ENCODE results near the gene LDLR.
"Not testable (repeated sequence)": the region's sequence is repeated elsewhere in the genome, so short reads cannot be mapped to it uniquely, and the experiment has no call there.

The LDLR gene

GRCh38 chr19:11111117-11111770 lies 22.0 kb downstream of the LDLR start:
- DNase-seq: no peak

- DNase-seq: no peak
These were observed 22.5 kb downstream of the LDLR start for GRCh38 chr19:11111771-11112144.

DNA sequence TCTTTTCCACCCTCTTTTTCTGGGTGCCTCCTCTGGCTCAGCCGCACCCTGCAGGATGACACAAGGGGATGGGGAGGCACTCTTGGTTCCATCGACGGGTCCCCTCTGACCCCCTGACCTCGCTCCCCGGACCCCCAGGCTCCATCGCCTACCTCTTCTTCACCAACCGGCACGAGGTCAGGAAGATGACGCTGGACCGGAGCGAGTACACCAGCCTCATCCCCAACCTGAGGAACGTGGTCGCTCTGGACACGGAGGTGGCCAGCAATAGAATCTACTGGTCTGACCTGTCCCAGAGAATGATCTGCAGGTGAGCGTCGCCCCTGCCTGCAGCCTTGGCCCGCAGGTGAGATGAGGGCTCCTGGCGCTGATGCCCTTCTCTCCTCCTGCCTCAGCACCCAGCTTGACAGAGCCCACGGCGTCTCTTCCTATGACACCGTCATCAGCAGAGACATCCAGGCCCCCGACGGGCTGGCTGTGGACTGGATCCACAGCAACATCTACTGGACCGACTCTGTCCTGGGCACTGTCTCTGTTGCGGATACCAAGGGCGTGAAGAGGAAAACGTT lies 24.0 kb downstream of the LDLR start:
- DNase-seq: no peak

GRCh38 chr19:11115042-11115441 lies 25.8 kb downstream of the LDLR start:
- DNase-seq: no peak

DNA sequence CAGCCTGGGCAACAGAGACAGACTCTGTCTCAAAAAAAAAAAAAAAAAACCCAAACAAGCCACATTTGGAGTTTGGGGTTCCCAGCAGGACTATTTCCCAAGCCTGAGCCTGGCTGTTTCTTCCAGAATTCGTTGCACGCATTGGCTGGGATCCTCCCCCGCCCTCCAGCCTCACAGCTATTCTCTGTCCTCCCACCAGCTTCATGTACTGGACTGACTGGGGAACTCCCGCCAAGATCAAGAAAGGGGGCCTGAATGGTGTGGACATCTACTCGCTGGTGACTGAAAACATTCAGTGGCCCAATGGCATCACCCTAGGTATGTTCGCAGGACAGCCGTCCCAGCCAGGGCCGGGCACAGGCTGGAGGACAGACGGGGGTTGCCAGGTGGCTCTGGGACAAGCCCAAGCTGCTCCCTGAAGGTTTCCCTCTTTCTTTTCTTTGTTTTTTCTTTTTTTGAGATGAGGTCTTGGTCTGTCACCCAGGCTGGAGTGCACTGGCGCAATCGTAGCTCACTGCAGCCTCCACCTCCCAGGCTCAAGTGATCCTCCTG lies 26.7 kb downstream of the LDLR start:
- no peak for DNase-seq

GRCh38 chr19:11116507-11116906 lies 27.2 kb downstream of the LDLR start:
- DNase-seq: no peak

DNA sequence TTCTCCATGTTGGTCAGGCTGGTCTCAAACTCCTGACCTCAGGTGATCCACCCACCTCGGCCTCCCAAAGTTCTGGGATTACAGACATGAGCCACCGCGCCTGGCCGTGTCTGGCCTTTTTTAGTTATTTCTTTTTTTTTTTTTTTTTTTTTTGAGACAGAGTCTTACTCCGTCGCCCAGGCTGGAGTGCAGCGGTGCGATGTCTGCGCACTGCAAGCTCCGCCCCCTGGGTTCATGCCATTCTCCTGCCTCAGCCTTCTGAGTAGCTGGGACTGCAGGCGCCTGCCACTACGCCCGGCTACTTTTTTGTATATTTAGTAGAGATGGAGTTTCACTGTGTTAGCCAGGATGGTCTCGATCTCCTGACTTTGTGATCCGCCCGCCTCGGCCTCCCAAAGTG lies 32.7 kb downstream of the LDLR start:
- not testable (repeated sequence) for DNase-seq

DNA sequence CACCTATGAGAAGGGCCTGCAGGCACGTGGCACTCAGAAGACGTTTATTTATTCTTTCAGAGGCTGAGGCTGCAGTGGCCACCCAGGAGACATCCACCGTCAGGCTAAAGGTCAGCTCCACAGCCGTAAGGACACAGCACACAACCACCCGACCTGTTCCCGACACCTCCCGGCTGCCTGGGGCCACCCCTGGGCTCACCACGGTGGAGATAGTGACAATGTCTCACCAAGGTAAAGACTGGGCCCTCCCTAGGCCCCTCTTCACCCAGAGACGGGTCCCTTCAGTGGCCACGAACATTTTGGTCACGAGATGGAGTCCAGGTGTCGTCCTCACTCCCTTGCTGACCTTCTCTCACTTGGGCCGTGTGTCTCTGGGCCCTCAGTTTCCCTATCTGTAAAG lies 33.9 kb downstream of the LDLR start:
- DNase-seq: no peak

GRCh38 chr19:11124157-11124556 lies 34.9 kb downstream of the LDLR start:
- DNase-seq: not testable (repeated sequence)

- peak; percentile 37 for DNase-seq
These were observed 36.9 kb downstream of the LDLR start for GRCh38 chr19:11125994-11126685.

GRCh38 chr19:11127905-11128304 lies 38.6 kb downstream of the LDLR start:
- no peak for DNase-seq

DNA sequence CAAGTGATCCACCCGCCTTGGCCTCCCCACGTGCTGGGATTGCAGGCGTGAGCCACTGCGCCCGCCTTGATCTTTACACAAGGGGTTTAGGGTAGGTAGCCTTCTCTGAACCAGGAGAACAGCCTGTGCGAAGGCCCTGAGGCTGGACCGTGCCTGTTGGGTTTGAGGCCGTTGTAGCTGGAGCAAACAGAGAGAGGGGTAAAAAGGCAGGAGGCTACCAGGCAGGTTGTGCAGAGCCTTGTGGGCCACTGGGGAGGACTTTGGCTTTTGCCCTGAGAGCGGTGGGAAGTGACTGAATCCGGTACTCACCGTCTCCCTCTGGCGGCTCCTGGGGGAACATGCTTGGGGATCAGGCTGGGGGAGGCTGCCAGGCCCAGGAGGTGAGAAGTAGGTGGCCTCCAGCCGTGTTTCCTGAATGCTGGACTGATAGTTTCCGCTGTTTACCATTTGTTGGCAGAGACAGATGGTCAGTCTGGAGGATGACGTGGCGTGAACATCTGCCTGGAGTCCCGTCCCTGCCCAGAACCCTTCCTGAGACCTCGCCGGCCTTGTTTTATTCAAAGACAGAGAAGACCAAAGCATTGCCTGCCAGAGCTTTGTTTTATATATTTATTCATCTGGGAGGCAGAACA lies 41.7 kb downstream of the LDLR start:
- DNase-seq: peak; percentile 34

DNA sequence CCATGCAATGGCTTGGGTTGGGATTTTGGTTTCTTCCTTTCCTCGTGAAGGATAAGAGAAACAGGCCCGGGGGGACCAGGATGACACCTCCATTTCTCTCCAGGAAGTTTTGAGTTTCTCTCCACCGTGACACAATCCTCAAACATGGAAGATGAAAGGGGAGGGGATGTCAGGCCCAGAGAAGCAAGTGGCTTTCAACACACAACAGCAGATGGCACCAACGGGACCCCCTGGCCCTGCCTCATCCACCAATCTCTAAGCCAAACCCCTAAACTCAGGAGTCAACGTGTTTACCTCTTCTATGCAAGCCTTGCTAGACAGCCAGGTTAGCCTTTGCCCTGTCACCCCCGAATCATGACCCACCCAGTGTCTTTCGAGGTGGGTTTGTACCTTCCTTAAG lies 42.2 kb downstream of the LDLR start:
- DNase-seq: no peak

- no peak for DNase-seq
These were observed 47.3 kb downstream of the LDLR start for GRCh38 chr19:11136400-11137101.

GRCh38 chr19:11137542-11138384 lies 48.5 kb downstream of the LDLR start:
- no peak for DNase-seq

- DNase-seq: no peak
These were observed 49.5 kb downstream of the LDLR start for GRCh38 chr19:11138601-11139300.

DNA sequence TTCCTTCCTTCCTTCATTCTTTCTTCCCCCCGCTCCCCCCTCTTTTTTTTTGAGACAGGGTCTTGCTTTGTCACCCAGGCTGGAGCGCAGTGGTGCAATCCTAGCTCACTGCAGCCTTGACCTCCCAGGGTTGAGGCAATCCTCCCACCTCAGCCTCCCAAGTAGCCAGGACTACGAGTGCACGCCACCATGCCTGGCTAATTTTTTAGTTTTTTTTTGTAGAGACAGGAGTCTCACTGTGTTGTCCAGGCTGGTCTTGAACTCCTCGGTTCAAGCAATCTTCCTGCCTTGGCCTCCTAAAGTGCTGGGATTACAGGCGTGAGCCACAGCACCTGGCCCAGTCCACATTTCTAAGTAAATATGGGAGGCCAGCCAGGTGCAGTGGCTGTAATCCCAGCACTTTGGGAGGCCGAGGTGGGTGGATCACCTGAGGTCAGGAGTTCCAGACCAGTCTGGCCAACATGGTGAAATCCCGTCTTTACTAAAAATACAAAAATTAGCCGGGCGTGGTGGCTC lies 50.8 kb downstream of the LDLR start:
- DNase-seq: not testable (repeated sequence)

- DNase-seq: no peak
These were observed 51.6 kb downstream of the LDLR start for GRCh38 chr19:11140896-11141295.

GRCh38 chr19:11141937-11142527 lies 52.8 kb downstream of the LDLR start:
- DNase-seq: no peak

DNA sequence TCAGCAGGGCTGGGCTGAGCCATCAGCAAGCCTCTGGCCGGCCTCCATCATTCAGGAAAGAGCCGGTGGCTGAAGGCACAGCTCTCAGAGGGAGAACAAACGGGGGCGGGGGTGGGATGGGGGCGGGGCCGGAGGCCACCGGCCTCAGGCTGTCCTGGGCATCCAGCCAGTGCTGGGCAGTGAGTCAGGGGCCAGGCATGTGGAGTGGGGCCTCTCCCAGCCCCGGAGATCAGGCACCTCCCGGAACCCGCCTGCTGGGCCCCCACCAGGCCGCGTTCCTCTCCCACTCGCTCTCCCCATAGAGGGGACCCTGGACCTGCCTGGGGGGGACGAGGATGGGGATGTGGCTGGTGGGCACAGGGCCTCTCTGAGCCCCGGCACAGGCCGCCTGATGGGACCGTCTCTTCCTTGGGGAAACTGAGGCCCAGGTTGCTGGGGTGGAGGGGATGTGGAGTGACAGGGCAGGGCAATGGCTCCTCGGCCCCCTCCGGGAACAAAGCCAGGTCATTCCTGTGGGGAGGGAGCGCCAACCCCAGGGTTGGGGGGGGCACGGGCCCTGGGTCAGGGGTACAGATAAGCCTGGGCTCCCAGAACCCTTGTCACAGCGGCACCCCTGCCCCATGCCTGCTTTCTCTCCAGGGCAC lies 53.4 kb downstream of the LDLR start:
- no peak for DNase-seq
